ENCODE measurements around the gene KDSR.

DNA sequence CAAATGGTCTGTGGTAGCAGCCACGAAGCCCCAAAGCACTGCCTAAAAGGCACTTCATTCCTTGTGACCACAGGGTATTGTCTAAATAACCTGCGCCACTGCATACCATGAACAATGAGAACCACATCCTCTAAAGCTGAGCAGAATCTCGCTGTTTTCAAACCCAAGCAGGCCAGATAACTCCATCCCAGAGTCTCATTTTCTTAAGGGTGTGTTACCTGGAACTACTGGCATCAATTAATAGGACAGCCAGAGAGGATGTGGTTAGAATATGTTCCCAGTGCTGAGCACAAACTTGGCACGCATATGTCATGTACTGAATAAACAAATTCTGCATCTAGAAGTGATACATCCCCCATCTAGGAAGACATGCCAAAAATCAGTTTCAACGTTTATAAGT, 42.3 kb upstream of the KDSR start:
- TF ChIP-seq ZNF274 (IDR thresholded peaks at IDR 0.05; ENCODE audit: low read depth, low read length), result no peak
- TF ChIP-seq YY1 (IDR thresholded peaks at IDR 0.05; ENCODE audit: insufficient read depth, insufficient read length), result no peak
- TF ChIP-seq SUZ12 (IDR thresholded peaks at IDR 0.05; ENCODE audit: extremely low read depth, insufficient read depth, insufficient read length), result no peak

Measured in NT2/D1 (cell line).